Panc1 (cell line): ENCODE data around the gene DLG2.

Experiments
- CTCF ChIP-seq: fragments of 450-650 bp; IDR thresholded peaks from 2 replicates; pipeline ENCODE4 v1.5.1; 2017; ENCODE audit warnings: mild to moderate bottlenecking
- POLR2AphosphoS5 ChIP-seq: IDR thresholded peaks from 2 replicates; pipeline ENCODE4 v1.6.1; 2012; ENCODE audit warnings: mild to moderate bottlenecking, low read depth, low read length, moderate library complexity
- SIN3A ChIP-seq: IDR thresholded peaks from 2 replicates; pipeline ENCODE4 v1.6.1; 2012; ENCODE audit warnings: low read depth, mild to moderate bottlenecking, low read length, moderate library complexity, borderline replicate concordance; ENCODE audit not compliant: insufficient read depth

- TF ChIP-seq CTCF (no peak), POLR2AphosphoS5 (no peak), SIN3A (no peak)
Observed at GRCh38 chr11:83681031-83681781, 1945.9 kb downstream of the DLG2 start.
